Left lung (tissue), 10 donors: Measurements from ENCODE around the gene MIX23. TPM values are rescaled to one million over a fixed set of nuclear protein-coding genes. Genes with fewer than 3 reads are reported as not detected.

Experiments used
- ATAC-seq: fragments of 200-7000 bp; cut with Tn5 transposase; one replicate; pipeline ENCODE4 v1.9.1; 2020; ENCODE audit warnings: moderate library complexity
- DNase-seq, 4 donors: peaks; one replicate each; pipeline ENCODE4 v3.0.0-alpha.2; 2013 to 2020
- H3K27ac ChIP-seq, 2 donors: fragments of 200-600 bp; sonication (generic) in 1 of 2; one replicate each; pipeline versions ENCODE4 v1.5.0 to v1.8.0; 2020 to 2021
- H3K27me3 ChIP-seq, 2 donors: fragments of 200-600 bp; sonication (generic) in 1 of 2; one replicate each; pipeline versions ENCODE4 v1.5.0 to v1.8.0; 2020 to 2021
- H3K36me3 ChIP-seq, 2 donors: fragments of 200-600 bp; sonication (generic) in 1 of 2; one replicate each; pipeline versions ENCODE4 v1.5.0 to v1.8.0; 2020 to 2021
- H3K4me1 ChIP-seq, 2 donors: fragments of 200-600 bp; one replicate each; pipeline ENCODE4 v1.8.0; 2021
- H3K4me3 ChIP-seq, 2 donors: fragments of 200-600 bp; sonication (generic) in 1 of 2; one replicate each; pipeline versions ENCODE4 v1.5.0 to v1.8.0; 2020 to 2021; ENCODE audit warnings: mild to moderate bottlenecking in 1 of 2
- H3K9me3 ChIP-seq, 2 donors: fragments of 200-600 bp; sonication (generic) in 1 of 2; one replicate each; pipeline versions ENCODE4 v1.5.0 to v1.8.0; 2020 to 2021
- intact Hi-C, 2 donors: fragments of 100-400 bp; cut with DNase I; formaldehyde crosslinking; loops; one replicate each; pipeline versions ENCODE4 v1.11.2 to v1.14.2; 2022
- polyA plus RNA-seq, 6 donors: library from polyadenylated mRNA; unstranded; fragments of 120-200 nt; gene quantifications; one replicate each; pipeline ENCODE4 v1.2.1, GENCODE V29; 2013; ENCODE audit not compliant: insufficient read length in 6 of 6
- total RNA-seq, 2 donors: library from RNA; stranded (reverse); fragmentation: NEBNext Ultra II Directional; extraction: Animal tissue kit (Norgen Biotek cat#: 25700); gene quantifications; one replicate each; pipeline ENCODE4 v1.2.1, GENCODE V29; 2021
- TF ChIP-seq, protein P1 (sequence below), 2 donors: fragments of 200-600 bp; sonication (generic) in 1 of 2; IDR thresholded peaks; one replicate each; pipeline versions ENCODE4 v1.5.0 to v1.8.0; 2021; ENCODE audit warnings: antibody characterized with exemption in 2 of 2
- donor health status: DM: no; HTN: yes; CAD: no.
- donor health status: DM: no; HTN: no; CAD: no.

The MIX23 gene
- total and polyA plus RNA-seq, 8 donors: 24.2 to 42.6 (median 38.5) TPM

DNA sequence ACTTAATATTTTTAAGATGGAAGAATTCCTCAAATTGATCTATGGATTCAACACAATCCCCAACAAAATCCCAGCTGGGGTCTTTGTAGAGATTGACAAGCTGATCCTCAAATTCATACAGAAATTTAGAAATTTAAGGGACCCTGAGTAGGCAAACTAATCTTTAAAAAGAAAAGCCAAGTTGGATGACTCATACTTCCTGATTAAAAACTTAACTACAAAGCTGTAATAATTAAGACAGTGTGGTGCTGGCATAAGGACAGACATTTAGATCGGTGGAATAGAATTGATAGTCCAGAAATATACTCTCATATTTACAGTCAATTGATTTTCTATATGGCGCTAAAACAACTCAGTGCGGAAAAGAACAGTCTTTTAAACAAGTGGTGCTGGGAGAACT, 12.6 kb upstream of the MIX23 start:
- H3K4me1 ChIP-seq: peaks cover 0 to 4% of the 10 kb centered on the region in 2 donors
- intact Hi-C loops: no loop called here
- H3K36me3 ChIP-seq: no peaks in the 10 kb centered on the region
- H3K4me3 ChIP-seq: no peak overlapping the region
- DNase-seq (no peak), ATAC-seq (no peak)
- no peak overlapping the region for H3K27ac ChIP-seq
- TF ChIP-seq, protein P1, sequence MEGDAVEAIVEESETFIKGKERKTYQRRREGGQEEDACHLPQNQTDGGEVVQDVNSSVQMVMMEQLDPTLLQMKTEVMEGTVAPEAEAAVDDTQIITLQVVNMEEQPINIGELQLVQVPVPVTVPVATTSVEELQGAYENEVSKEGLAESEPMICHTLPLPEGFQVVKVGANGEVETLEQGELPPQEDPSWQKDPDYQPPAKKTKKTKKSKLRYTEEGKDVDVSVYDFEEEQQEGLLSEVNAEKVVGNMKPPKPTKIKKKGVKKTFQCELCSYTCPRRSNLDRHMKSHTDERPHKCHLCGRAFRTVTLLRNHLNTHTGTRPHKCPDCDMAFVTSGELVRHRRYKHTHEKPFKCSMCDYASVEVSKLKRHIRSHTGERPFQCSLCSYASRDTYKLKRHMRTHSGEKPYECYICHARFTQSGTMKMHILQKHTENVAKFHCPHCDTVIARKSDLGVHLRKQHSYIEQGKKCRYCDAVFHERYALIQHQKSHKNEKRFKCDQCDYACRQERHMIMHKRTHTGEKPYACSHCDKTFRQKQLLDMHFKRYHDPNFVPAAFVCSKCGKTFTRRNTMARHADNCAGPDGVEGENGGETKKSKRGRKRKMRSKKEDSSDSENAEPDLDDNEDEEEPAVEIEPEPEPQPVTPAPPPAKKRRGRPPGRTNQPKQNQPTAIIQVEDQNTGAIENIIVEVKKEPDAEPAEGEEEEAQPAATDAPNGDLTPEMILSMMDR (IDR thresholded peaks at IDR 0.05): no peak
- H3K9me3 ChIP-seq: no peaks in the 10 kb centered on the region
- no peaks in the 10 kb centered on the region for H3K27me3 ChIP-seq

DNA sequence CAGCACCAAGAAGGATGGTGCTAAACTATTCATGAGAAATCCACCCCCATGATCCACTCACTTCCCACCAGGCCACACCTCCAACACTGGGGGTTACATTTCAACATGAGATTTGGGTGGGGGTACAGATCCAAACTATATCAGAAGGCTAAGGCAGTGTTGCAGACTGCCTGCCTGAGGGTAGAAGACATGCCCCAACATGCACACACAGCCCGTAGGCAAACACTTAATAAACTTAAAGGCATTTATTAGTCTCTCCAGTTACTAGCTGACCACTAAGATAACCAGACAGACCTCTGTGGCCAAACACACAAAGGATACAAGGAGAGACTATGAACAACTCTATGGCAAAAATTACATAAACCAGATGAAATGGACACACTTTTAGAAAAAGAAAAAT, 11.1 kb upstream of the MIX23 start:
- TF ChIP-seq, protein P1 (IDR thresholded peaks at IDR 0.05): no peak
- Histone ChIP-seq H3K9me3 (no peaks in the 10 kb centered on the region), H3K27me3 (no peaks in the 10 kb centered on the region), H3K4me3 (no peak overlapping the region), H3K27ac (no peak overlapping the region), H3K36me3 (no peaks in the 10 kb centered on the region), H3K4me1 (peaks cover 0 to 4% of the 10 kb centered on the region in 2 donors)
- no peak for DNase-seq
- intact Hi-C loops: no loop called here
- ATAC-seq: no peak

DNA sequence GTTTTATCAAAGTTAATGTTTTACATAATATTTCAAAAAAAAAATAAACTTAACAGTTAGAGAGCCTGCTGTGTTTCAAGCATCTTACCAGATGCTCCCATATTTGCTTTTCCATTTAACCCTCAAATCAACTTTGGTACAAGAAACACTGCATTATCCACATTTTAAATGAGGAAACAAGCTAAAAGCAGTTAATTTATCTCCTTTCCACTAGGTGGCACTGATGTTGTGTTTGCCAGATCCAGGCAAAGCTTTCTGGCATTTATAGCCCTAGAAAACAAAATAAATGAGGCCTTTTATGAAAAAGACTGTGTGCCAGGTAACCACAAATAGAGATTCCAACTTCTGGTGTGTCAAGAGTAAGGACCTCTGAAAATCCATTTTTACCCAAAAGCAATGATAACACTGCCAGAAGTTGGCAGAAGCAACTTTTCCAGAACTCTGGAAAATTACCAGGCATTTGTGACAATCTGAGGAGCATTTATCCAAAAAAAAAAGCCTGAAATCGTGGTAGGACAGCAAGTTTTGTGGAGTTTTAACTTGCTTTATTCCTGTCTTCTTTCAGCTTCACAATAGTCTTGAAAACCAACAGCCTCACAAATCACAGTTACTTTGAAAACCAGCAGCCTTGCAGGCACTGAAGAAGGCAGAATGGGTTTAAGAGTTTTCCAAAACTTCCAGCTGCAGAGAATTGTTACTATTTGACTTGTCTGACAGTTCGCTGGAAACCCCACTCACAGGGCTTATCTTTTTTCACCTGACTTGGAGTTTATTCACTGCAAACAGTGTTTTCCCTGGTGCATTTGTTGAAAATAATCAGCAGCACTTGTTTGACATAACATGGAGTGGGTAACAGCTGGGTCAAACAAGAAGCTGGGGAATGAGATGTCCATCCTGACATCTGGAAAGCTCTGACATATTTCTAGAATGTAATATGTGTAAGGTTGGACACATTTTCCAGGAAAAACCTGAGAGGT, 10.1 kb upstream of the MIX23 start:
- TF ChIP-seq, protein P1 (IDR thresholded peaks at IDR 0.05): peak; percentile 56 to 72
- peak; percentile 79 for ATAC-seq
- intact Hi-C loops: no loop called here
- no peaks in the 10 kb centered on the region for H3K27me3 ChIP-seq
- H3K27ac ChIP-seq: no peak overlapping the region
- no peak overlapping the region for H3K4me3 ChIP-seq
- H3K36me3 ChIP-seq: no peaks in the 10 kb centered on the region
- H3K9me3 ChIP-seq: no peaks in the 10 kb centered on the region
- peaks cover 0 to 4% of the 10 kb centered on the region in 2 donors for H3K4me1 ChIP-seq
- peak in 2 of 4 donors; percentile 19 to 46 for DNase-seq

DNA sequence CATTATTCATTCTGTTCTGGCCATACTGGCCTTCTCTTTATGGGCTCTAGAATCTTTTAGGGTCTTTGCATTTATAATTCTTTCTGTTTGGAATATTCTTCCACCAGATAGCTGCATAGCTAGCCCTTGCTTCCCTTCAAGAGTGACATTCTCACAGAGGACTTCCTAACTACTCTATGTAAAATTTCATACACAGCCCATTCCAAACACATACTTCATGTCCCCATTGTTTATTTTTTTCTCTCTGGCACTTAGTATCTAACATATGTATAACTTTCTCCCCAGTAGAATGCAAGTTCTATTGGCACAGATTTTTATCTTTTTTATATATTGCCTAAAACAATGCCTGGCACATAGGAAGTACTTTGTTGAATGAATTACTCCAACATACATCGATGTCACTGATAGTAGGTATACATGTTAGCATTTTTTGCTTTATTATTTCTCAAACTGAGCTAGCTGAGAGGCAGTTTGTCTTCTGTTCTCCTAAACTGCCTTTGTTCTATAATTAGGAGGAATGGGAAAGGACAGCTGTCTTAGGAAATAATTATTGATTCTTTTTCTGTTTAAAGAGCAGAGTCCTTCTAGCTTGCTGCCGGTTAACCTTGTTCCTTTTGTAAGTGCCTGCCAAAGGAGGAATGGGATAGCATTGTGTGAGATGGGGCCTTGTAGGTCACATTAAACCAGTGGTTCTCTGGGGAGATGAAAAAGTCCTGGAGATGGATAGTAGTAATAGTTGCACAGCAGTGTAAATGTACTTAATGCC, 8.8 kb upstream of the MIX23 start:
- ATAC-seq (no peak), DNase-seq (no peak)
- Histone ChIP-seq H3K36me3 (no peaks in the 10 kb centered on the region), H3K4me1 (peaks cover 0 to 4% of the 10 kb centered on the region in 2 donors), H3K27me3 (no peaks in the 10 kb centered on the region), H3K4me3 (no peak overlapping the region), H3K9me3 (no peaks in the 10 kb centered on the region), H3K27ac (no peak overlapping the region)
- TF ChIP-seq, protein P1 (IDR thresholded peaks at IDR 0.05): no peak
- intact Hi-C loops: no loop called here

DNA sequence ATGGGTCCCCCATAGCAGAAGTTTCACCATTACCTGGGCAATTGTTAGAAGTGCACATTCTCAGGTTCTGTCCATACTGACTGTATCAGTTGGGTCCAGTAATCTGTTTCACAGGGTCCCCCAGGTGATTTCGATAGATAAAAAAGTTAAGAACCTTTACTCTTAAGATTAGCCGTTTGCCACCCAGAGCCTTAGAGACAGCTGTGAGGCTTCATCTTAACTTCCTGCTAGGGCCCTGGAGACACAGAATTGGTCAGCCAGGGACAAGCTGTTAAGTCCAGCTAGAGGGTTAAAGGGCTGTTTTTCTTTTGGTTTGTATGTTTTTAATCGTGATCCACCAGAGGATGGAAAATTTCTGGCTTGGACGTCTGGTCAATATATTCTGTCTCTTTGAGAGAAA, 7.6 kb upstream of the MIX23 start:
- no peak overlapping the region for H3K27ac ChIP-seq
- H3K4me3 ChIP-seq: no peak overlapping the region
- ATAC-seq: no peak
- no peaks in the 10 kb centered on the region for H3K27me3 ChIP-seq
- intact Hi-C loops: no loop called here
- H3K9me3 ChIP-seq: no peaks in the 10 kb centered on the region
- DNase-seq: peak in 1 of 4 donors; percentile 29
- TF ChIP-seq, protein P1 (IDR thresholded peaks at IDR 0.05): no peak
- H3K4me1 ChIP-seq: peaks cover 0 to 2% of the 10 kb centered on the region in 2 donors
- H3K36me3 ChIP-seq: no peaks in the 10 kb centered on the region
